ENCODE data around the gene ORMDL2.

DNA sequence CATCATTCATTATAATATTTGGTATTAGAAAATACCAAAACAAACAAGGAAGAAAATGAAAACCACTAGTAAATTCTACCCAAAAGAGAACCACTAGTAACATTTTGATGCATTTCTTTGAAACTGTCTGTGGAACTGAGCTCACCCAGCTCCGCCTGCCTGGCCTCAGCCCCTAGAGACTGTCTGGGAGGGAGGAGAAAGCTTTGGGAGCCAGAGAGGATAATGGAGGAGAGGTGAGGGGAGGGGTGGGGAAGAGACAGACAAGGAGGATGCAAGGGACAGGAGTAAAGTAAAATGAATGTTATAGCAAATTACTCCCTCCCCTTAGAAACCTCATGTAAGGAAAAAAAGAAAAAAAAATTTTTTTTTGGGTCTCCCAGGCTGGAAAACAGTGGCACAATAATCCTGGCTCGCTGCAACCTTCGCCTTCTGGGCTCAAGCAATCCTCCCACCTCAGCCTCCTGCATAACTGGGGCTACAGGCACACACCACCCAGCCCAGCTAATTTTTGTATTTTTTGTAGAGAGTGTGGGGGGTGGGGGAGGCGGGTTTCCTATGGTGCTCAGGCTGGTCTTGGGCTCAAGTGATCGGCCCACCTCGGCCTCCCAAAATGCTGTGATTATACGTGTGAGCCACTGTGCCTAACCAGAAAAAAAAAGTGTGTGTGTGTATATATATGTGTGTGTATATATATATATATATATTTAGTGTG, 28.1 kb downstream of the ORMDL2 start:
- TF ChIP-seq, protein P1, sequence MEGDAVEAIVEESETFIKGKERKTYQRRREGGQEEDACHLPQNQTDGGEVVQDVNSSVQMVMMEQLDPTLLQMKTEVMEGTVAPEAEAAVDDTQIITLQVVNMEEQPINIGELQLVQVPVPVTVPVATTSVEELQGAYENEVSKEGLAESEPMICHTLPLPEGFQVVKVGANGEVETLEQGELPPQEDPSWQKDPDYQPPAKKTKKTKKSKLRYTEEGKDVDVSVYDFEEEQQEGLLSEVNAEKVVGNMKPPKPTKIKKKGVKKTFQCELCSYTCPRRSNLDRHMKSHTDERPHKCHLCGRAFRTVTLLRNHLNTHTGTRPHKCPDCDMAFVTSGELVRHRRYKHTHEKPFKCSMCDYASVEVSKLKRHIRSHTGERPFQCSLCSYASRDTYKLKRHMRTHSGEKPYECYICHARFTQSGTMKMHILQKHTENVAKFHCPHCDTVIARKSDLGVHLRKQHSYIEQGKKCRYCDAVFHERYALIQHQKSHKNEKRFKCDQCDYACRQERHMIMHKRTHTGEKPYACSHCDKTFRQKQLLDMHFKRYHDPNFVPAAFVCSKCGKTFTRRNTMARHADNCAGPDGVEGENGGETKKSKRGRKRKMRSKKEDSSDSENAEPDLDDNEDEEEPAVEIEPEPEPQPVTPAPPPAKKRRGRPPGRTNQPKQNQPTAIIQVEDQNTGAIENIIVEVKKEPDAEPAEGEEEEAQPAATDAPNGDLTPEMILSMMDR (IDR thresholded peaks at IDR 0.05; ENCODE audit: low read depth, low read length, poor library complexity, severe bottlenecking) = no peak
- TF ChIP-seq EZH2phosphoT487 (IDR thresholded peaks at IDR 0.05; ENCODE audit: borderline replicate concordance, low read length) = no peak

Data from DOHH2 (cell line).